NCI-H345 treated with DMSO at 0.1 percent for 48 hours (cell line): Measurements from ENCODE around the gene KSR1.
"Not testable (repeated sequence)": the region's sequence is repeated elsewhere in the genome, so short reads cannot be mapped to it uniquely, and the experiment has no call there.

ENCODE experiments used
- DNase-seq: peaks from one replicate; lab custom pipeline; 2025; ENCODE audit not compliant: unreplicated experiment; lab: John Stamatoyannopoulos, UW

The KSR1 gene

DNA sequence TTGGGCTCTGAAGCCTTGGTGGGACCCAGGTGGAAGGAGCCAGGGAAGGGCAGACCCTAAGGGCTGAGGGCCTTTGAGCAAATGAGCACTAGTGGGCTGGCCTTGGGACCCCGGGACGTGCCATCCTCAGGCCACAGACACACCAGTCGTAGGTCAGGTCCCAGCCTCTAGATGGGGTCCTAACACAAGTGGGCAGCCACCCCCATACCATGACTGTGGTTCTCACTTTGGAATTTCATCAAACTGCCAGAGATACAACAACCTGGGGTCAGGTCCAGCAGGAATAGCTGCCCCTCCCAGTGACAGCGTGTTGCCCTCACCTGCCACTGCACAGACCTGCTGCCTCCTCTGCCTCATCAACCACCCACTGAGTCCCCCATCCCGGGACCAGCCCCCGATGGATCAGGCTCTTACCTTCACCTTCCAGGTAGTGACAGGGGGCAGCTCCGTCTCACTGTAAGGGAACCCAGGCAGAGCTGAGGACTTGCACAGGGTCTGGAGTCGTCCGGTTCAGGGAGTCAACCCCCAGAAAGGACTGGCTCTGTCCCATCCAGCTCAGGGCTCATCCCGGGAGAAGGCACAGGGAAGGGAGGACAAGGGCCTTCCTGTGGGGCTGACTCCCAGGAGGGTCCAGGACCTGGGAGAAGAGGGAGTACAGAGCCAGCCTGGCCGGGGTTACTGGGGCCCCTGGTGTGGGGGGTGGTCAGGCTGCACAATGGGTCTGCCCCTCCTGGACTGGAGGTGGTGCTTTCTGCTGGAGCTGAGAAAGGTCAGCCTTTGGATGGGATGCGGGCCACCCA is 214.7 kb downstream of the KSR1 start:
- no peak for DNase-seq

DNA sequence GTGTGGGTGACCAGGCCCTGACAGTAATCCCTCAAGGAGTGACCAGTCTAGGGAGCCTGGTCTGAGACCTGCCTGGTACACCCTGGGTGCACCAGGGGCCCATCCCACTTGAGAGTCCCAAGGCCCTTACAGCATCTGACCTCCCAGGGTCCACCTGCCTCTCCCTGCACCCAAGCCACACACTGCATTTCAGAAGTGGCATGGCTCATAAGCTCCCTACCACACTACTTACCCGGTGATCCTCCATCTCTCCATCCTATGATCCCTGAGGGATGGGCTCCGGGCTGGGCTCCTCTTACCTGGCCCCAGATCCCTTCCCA is 215.3 kb downstream of the KSR1 start:
- DNase-seq: no peak

DNA sequence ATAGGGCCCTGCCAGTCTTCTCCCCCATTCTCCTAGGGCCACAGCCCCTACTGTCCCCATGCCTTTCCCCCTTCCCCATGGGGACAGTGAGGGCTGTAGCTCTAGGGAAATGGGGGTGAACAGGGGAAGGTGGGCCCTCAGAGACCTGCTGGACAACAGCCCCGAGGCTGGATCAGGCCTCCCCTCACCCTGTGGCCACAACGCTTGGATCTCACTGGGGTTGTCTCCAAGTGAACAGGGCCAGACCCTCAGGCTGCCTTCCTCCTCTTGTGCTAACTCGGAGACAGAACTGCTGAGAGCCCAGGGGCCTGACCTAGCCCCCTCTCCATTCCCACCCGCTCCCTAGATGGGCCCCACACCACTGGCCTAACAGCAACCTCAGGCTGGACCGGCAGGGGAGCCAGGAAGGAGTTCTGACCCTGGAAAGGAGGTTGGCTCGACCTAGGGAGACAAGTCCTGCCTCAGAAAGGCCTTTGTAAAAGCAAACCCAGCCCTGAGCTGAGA is 215.8 kb downstream of the KSR1 start:
- not testable (repeated sequence) for DNase-seq

DNA sequence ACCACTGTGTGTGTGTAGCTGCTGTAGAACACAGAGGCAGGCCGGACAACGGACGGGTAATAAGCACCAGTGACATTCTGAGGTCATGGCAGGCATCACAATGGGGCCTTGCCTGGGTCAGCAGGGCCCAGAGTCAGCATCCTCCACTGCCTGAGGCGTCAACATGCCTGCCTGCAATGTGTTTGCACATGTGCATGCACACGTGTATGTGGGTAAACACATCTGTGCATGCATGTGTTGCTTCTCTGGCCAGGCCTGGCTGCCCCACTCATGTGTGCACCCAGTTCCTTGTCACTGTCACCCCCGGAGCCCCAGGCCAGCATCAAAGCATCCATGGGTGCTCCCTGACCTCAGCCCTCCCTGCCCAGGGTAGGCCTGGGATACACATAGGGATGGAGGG is 218.1 kb downstream of the KSR1 start:
- DNase-seq: no peak
